ENCODE data around the gene WARS2. TPM values are rescaled to one million over a fixed set of nuclear protein-coding genes. Genes with fewer than 3 reads are reported as not detected.

Gene WARS2
- total and polyA plus RNA-seq, 3 donors from 2014 or later = 16.8 to 28.2 (median 20.2) TPM

DNA sequence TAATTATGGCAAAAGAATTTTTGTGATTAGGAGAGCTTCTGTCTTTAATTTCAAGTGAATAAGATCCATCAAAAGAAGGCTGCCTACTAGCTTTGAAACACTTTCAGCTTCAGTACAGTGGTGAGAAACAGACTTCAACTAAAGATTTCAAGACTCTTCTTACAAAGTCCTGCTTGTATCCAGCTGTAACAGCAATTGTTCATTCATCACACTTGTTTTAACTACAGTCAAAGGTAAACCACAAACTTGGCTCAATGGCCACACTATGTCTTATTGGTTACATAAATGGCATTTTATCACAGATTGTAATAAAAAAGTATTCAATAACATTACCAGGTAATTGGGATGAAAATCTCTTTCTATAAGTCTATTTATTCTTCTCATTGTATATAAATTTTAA lies 59.2 kb downstream of the WARS2 start:
- Histone ChIP-seq H3K9me3 (no peaks in the 10 kb centered on the region), H3K27me3 (no peaks in the 10 kb centered on the region), H3K36me3 (ENCODE audit: low read depth, missing control alignments) (no peaks in the 10 kb centered on the region), H3K27ac (no peak overlapping the region), H3K4me3 (no peak overlapping the region), H3K4me1 (no peaks in the 10 kb centered on the region)
- no peak for DNase-seq
- intact Hi-C loops (cut with DNase I; ENCODE audit: low total_unique reads) = no loop called here
- TF ChIP-seq, protein P1, sequence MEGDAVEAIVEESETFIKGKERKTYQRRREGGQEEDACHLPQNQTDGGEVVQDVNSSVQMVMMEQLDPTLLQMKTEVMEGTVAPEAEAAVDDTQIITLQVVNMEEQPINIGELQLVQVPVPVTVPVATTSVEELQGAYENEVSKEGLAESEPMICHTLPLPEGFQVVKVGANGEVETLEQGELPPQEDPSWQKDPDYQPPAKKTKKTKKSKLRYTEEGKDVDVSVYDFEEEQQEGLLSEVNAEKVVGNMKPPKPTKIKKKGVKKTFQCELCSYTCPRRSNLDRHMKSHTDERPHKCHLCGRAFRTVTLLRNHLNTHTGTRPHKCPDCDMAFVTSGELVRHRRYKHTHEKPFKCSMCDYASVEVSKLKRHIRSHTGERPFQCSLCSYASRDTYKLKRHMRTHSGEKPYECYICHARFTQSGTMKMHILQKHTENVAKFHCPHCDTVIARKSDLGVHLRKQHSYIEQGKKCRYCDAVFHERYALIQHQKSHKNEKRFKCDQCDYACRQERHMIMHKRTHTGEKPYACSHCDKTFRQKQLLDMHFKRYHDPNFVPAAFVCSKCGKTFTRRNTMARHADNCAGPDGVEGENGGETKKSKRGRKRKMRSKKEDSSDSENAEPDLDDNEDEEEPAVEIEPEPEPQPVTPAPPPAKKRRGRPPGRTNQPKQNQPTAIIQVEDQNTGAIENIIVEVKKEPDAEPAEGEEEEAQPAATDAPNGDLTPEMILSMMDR (IDR thresholded peaks at IDR 0.05) = no peak
- TF ChIP-seq POLR2A (IDR thresholded peaks at IDR 0.05) = no peak

DNA sequence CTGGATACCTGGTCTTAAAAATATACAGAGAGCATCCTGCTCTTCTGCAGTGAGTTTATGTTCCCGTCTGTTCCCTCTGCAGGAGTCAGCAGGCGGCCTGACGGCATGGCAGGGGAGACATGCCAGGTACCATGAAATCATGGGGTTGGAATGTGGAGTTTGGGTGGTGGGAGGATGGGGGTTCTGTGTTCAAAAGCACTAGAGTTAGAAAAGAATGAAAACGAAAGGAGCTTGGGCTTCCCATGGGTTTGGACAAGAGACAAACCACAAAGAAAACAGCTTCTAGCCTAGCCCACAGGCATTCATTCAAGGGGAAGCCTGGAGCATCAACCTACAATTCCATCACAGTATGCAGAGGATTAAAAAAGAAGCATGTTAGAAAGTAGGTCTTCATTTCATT lies 59.9 kb downstream of the WARS2 start:
- Histone ChIP-seq H3K4me3 (no peak overlapping the region), H3K9me3 (no peaks in the 10 kb centered on the region), H3K27ac (peak overlapping the region in 1 of 2 donors; percentile 48), H3K27me3 (no peaks in the 10 kb centered on the region), H3K4me1 (no peaks in the 10 kb centered on the region), H3K36me3 (ENCODE audit: low read depth, missing control alignments) (no peaks in the 10 kb centered on the region)
- intact Hi-C loops (cut with DNase I; ENCODE audit: low total_unique reads) = no loop called here
- WGBS, 2 donors = 55 to 70% methylated on average over 4 of the region's 4 CpGs
- no peak for DNase-seq
- no peak for TF ChIP-seq POLR2A (IDR thresholded peaks at IDR 0.05)
- TF ChIP-seq, protein P1 (IDR thresholded peaks at IDR 0.05) = no peak

DNA sequence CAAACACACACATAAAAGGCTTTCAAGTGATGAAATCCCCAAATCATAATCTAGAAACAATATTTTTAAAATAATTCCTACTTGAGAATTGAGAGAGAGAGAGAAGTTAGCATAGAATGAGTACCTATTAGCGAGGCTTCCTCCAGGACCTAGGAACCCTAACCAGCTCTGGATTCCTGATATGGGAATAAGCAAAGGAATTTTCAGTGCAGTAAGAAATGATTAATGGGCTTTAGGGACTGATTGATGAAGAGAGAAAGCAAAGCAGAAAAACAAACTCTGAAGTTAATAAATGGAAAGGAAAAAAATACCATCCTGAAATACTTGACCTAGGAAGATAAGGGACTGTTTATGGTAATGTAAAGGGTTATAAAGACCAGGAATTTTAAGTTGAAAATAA lies 60.6 kb downstream of the WARS2 start:
- H3K36me3 ChIP-seq (ENCODE audit: low read depth, missing control alignments) = no peaks in the 10 kb centered on the region
- TF ChIP-seq, protein P1 (IDR thresholded peaks at IDR 0.05) = no peak
- no peak for TF ChIP-seq POLR2A (IDR thresholded peaks at IDR 0.05)
- H3K9me3 ChIP-seq = no peaks in the 10 kb centered on the region
- no peak for DNase-seq
- H3K27me3 ChIP-seq = no peaks in the 10 kb centered on the region
- 89 to 100% methylated on average over 1 of the region's 1 CpG for WGBS, 2 donors
- intact Hi-C loops (cut with DNase I; ENCODE audit: low total_unique reads) = no loop called here
- no peaks in the 10 kb centered on the region for H3K4me1 ChIP-seq
- H3K27ac ChIP-seq = no peak overlapping the region
- H3K4me3 ChIP-seq = no peak overlapping the region

DNA sequence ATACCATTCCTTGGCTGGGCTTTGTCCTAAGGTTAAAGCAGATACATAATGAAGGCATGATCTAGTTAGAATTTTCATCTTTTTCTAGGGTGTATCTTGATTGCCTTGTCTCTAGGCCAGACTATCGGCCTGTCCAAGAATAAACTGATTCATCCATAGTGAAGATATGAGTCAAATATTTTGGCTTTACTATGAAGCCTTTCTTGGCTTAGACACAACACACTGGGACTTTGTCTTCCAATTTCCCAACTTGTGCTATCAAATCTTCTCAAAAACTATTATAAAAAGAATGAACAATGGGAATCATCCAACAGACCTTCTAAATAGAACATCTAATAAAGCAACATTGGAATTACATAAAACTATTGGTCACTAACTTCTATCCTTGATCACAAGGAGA lies 64.8 kb downstream of the WARS2 start:
- no peaks in the 10 kb centered on the region for H3K36me3 ChIP-seq (ENCODE audit: low read depth, missing control alignments)
- intact Hi-C loops (cut with DNase I; ENCODE audit: low total_unique reads) = no loop called here
- no peak overlapping the region for H3K4me3 ChIP-seq
- no peaks in the 10 kb centered on the region for H3K27me3 ChIP-seq
- H3K9me3 ChIP-seq = no peaks in the 10 kb centered on the region
- no peaks in the 10 kb centered on the region for H3K4me1 ChIP-seq
- no peak for DNase-seq
- H3K27ac ChIP-seq = no peak overlapping the region
- 50% methylated on average over 1 of the region's 1 CpG for whole genome bisulfite sequencing, 2 donors
- TF ChIP-seq POLR2A (IDR thresholded peaks at IDR 0.05) = no peak
- TF ChIP-seq, protein P1 (IDR thresholded peaks at IDR 0.05) = no peak

DNA sequence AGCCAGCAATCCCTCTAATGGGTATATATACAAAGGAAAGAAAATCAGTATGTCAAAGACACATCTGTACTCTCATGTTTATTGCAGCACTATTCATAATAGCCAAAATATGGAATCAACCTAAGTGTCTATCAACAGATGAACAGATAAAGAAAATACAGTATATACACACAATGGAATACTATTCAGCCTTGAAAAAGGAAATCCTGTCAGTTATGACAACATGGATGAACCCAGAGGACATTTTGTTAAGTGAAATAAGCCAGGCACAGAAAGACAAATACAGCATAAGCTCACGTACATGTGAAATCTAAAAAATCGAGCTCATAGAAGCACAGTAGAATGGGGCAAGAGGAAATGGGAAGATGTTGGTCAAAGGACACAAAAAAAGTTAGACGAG lies 69.1 kb downstream of the WARS2 start:
- DNase-seq = no peak
- H3K4me3 ChIP-seq = no peak overlapping the region
- H3K27me3 ChIP-seq = no peaks in the 10 kb centered on the region
- intact Hi-C loops (cut with DNase I; ENCODE audit: low total_unique reads) = no loop called here
- no peaks in the 10 kb centered on the region for H3K36me3 ChIP-seq (ENCODE audit: low read depth, missing control alignments)
- WGBS, 2 donors = 92 to 97% methylated on average over 3 of the region's 3 CpGs
- H3K4me1 ChIP-seq = no peaks in the 10 kb centered on the region
- no peak for TF ChIP-seq POLR2A (IDR thresholded peaks at IDR 0.05)
- TF ChIP-seq, protein P1 (IDR thresholded peaks at IDR 0.05) = no peak
- H3K9me3 ChIP-seq = no peaks in the 10 kb centered on the region
- H3K27ac ChIP-seq = no peak overlapping the region

All from testis (tissue), 3 donors.